ENCODE measurements around the gene METTL6.

The METTL6 gene

DNA sequence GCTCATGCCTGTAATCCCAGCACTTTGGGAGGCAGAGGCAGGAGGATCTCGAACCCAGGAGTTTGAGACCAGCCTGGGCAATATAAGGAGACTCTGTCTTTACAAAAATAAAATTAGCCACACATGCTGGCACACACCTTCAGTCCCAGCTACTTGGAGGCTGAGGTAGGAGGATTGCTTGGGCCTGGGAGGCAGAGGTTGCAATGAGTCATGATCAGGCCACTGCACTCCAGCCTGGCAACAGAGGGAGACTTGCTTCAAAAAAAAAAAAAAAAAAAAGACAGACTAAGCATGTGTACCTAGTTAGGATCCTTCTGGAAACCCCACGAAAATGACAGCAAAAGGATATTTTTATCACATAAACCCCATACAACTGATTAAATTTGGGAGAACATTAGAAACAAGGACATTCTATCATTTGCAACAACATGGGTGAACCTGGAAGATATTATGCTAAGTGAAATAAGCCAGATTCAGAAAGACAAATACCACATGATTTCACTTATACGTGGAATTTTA, 44.9 kb downstream of the METTL6 start:
- no peak for DNase-seq
- Histone ChIP-seq H3K18ac (ENCODE audit: low read length) (no peak overlapping the region), H2AFZ (ENCODE audit: insufficient read depth, low read length, poor library complexity) (no peak overlapping the region), H4K8ac (ENCODE audit: low read depth, low read length) (no peak overlapping the region), H3K36me3 (ENCODE audit: control insufficient read depth in 1 of 2, insufficient read depth in 2 of 2, low read length in 2 of 2) (no peaks in the 10 kb centered on the region), H4K91ac (ENCODE audit: low read depth, low read length) (no peak overlapping the region), H3K23ac (ENCODE audit: low read length) (no peak overlapping the region), H3K4me1 (ENCODE audit: control insufficient read depth in 1 of 2, insufficient read depth in 2 of 2, low read length in 2 of 2) (peaks cover 2 to 3% of the 10 kb centered on the region in 2 experiments), H2BK120ac (ENCODE audit: insufficient read depth, low read length, poor library complexity) (no peak overlapping the region), H2BK5ac (ENCODE audit: low read depth, low read length, poor library complexity) (no peak overlapping the region), H2BK12ac (ENCODE audit: low read length) (no peak overlapping the region), H3K79me1 (ENCODE audit: low read length) (peaks cover 2% of the 10 kb centered on the region), H3K14ac (ENCODE audit: low read length) (no peak overlapping the region), H3K4ac (ENCODE audit: low read depth, low read length) (no peak overlapping the region), H3K4me3 (ENCODE audit: low read depth, low read length) (no peak overlapping the region), H4K12ac (ENCODE audit: low read depth, low read length) (no peak overlapping the region), H3K27ac (ENCODE audit: low read depth, low read length) (no peak overlapping the region), H3K9ac (ENCODE audit: low read length) (no peak overlapping the region), H3K27me3 (ENCODE audit: insufficient read depth, low read length) (no peaks in the 10 kb centered on the region), H3K9me3 (ENCODE audit: insufficient read depth, low read depth, low read length) (no peaks in the 10 kb centered on the region), H3K4me2 (ENCODE audit: low read length) (no peak overlapping the region), H2AK5ac (ENCODE audit: low read length) (no peak overlapping the region), H3K79me2 (ENCODE audit: control insufficient read depth, insufficient read depth, low read length, poor library complexity) (no peaks in the 10 kb centered on the region)
- WGBS (ENCODE audit: extremely low coverage, insufficient coverage, insufficient read length): no CpG with 5 or more reads among the region's 3 CpGs

DNA sequence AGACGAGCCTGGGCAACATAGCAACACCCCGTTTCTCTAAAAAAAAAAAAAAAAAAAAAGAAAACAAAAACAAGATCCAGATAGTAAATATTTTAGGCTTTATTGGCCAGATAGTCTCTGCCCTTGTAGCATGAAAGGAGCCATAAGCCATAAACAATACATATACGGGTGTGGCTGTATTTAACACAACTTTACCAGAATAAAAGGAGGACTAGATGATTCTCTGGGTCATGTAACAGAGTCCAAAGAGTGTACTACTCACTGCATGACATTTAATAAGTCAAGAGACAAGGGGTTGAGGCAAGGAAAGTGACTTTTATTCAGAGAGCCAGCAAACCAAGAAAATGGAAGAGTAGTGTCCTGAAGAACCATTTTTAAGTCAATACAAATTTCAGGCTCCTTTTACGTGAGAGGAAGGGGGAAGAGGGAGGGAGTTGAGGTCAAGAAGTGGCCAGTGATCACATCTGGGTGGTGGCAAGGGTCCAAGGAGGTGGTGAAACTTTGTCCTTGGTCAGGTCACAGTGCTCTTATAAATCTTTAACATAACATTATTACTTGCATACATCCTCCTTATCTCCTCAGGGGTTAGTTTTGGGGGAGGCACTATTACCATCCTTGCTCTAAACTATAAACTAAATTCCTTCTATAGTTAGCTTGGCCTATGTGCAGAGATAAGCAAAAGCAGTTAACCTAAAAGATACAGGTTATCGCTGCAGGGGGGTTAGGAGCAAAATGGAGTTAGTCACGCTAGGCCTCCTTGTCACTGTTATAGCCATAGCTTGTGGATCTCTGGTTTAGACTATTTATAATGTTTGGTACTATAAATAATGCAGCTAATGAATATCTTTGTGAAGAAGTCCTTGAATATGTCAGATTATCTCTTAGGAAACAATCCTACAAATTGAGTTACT, 46.1 kb downstream of the METTL6 start:
- Histone ChIP-seq H3K27me3 (ENCODE audit: insufficient read depth, low read length) (no peaks in the 10 kb centered on the region), H4K91ac (ENCODE audit: low read depth, low read length) (no peak overlapping the region), H4K12ac (ENCODE audit: low read depth, low read length) (no peak overlapping the region), H3K23ac (ENCODE audit: low read length) (no peak overlapping the region), H2BK5ac (ENCODE audit: low read depth, low read length, poor library complexity) (no peak overlapping the region), H2AK5ac (ENCODE audit: low read length) (no peak overlapping the region), H3K79me2 (ENCODE audit: control insufficient read depth, insufficient read depth, low read length, poor library complexity) (no peaks in the 10 kb centered on the region), H3K9ac (ENCODE audit: low read length) (no peak overlapping the region), H3K4ac (ENCODE audit: low read depth, low read length) (no peak overlapping the region), H2AFZ (ENCODE audit: insufficient read depth, low read length, poor library complexity) (no peak overlapping the region), H3K36me3 (ENCODE audit: control insufficient read depth in 1 of 2, insufficient read depth in 2 of 2, low read length in 2 of 2) (no peaks in the 10 kb centered on the region), H3K27ac (ENCODE audit: low read depth, low read length) (no peak overlapping the region), H3K9me3 (ENCODE audit: insufficient read depth, low read depth, low read length) (no peaks in the 10 kb centered on the region), H3K4me2 (ENCODE audit: low read length) (no peak overlapping the region), H3K14ac (ENCODE audit: low read length) (no peak overlapping the region), H3K18ac (ENCODE audit: low read length) (no peak overlapping the region), H3K4me3 (ENCODE audit: low read depth, low read length) (no peak overlapping the region), H2BK120ac (ENCODE audit: insufficient read depth, low read length, poor library complexity) (no peak overlapping the region), H4K8ac (ENCODE audit: low read depth, low read length) (no peak overlapping the region), H2BK12ac (ENCODE audit: low read length) (no peak overlapping the region), H3K4me1 (ENCODE audit: control insufficient read depth in 1 of 2, insufficient read depth in 2 of 2, low read length in 2 of 2) (peaks cover 2 to 3% of the 10 kb centered on the region in 2 experiments), H3K79me1 (ENCODE audit: low read length) (peaks cover 2% of the 10 kb centered on the region)
- no CpG with 5 or more reads among the region's 6 CpGs for WGBS (ENCODE audit: extremely low coverage, insufficient coverage, insufficient read length)
- no peak for DNase-seq

DNA sequence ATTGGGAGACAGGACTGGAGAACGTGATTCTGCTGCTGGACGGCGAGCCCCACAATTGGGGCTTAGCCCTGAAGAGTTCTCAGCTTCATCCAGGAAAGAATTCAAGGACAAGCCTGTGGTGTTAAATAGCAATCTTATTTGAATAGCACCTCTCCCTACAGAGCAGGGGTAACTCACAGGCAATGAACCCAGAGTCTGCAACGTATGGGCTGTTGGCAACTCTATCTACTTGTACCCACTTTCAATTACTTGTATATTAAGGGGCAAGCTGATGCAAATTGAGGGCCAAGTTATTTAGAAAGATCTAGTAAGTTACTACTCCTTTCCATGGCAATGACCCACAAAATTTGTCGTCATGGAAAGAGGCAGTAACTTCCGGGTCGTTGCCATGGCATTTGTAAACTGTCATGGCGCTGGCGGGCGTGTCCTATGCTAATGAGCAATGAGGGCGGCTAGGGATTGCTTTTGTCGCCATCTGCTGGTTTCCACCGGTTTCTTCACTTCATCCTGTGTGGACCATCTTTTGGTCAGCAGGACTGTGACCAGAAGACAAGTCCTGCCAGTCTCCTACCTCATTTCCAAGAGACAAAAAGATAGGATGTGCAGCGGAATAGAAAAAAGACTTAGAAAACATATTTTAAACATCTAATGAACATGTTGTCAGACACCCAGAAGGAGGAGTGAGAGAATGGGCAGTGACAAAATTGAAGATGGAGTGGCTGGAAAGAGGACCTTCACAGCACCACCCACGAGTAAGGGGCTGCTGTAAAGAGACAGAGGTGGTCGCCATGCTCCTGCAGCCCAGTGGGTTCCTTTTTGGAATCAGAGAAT, 49.2 kb downstream of the METTL6 start:
- Histone ChIP-seq H2AFZ (ENCODE audit: insufficient read depth, low read length, poor library complexity) (peak overlapping the region; percentile 91), H3K4me3 (ENCODE audit: low read depth, low read length) (no peak overlapping the region), H3K14ac (ENCODE audit: low read length) (peak overlapping the region; percentile 7), H3K36me3 (ENCODE audit: control insufficient read depth in 1 of 2, insufficient read depth in 2 of 2, low read length in 2 of 2) (no peaks in the 10 kb centered on the region), H3K79me1 (ENCODE audit: low read length) (peaks cover 2% of the 10 kb centered on the region), H2BK5ac (ENCODE audit: low read depth, low read length, poor library complexity) (peak overlapping the region; percentile 22), H4K12ac (ENCODE audit: low read depth, low read length) (peak overlapping the region; percentile 27), H3K23ac (ENCODE audit: low read length) (no peak overlapping the region), H3K4me2 (ENCODE audit: low read length) (peak overlapping the region; percentile 49), H3K9me3 (ENCODE audit: insufficient read depth, low read depth, low read length) (no peaks in the 10 kb centered on the region), H3K27me3 (ENCODE audit: insufficient read depth, low read length) (no peaks in the 10 kb centered on the region), H4K8ac (ENCODE audit: low read depth, low read length) (peak overlapping the region; percentile 82), H3K27ac (ENCODE audit: low read depth, low read length) (no peak overlapping the region), H3K4ac (ENCODE audit: low read depth, low read length) (no peak overlapping the region), H2AK5ac (ENCODE audit: low read length) (no peak overlapping the region), H3K79me2 (ENCODE audit: control insufficient read depth, insufficient read depth, low read length, poor library complexity) (no peaks in the 10 kb centered on the region), H4K91ac (ENCODE audit: low read depth, low read length) (peak overlapping the region; percentile 78), H2BK12ac (ENCODE audit: low read length) (no peak overlapping the region), H2BK120ac (ENCODE audit: insufficient read depth, low read length, poor library complexity) (no peak overlapping the region), H3K9ac (ENCODE audit: low read length) (no peak overlapping the region), H3K18ac (ENCODE audit: low read length) (no peak overlapping the region), H3K4me1 (ENCODE audit: control insufficient read depth in 1 of 2, insufficient read depth in 2 of 2, low read length in 2 of 2) (peaks cover 2 to 3% of the 10 kb centered on the region in 2 experiments)
- DNase-seq: peak; percentile 95 to 97
- no CpG with 5 or more reads among the region's 16 CpGs for WGBS (ENCODE audit: extremely low coverage, insufficient coverage, insufficient read length)

DNA sequence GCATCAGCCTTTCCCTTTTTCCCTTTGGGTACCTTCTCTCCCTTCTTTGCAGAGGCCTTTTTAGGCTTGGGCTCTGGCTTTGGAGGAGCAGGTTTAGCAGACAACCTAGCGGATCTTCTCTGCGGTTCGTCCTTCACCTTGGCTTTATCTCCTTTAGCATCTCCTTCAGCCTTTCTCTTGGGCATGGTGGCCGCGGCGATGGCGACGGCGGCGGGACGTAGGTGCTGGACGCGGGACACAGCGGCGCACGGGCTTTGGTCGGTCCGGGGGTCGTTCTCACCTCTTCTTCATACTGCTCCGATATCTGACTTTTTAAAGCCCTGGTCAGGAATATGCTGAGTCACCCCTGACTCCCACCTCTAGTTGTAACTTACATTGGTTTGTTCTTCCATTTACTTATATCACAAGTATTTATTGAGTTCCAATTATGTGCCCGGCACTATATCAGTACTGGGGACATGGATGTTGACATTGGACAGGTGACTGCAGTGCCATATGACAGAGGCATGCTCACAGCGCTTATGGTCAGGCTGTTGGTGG, 51.8 kb downstream of the METTL6 start:
- H2BK120ac ChIP-seq (ENCODE audit: insufficient read depth, low read length, poor library complexity): peak overlapping the region; percentile 30
- H3K79me1 ChIP-seq (ENCODE audit: low read length): peaks cover 2% of the 10 kb centered on the region
- H3K4me3 ChIP-seq (ENCODE audit: low read depth, low read length): no peak overlapping the region
- no peaks in the 10 kb centered on the region for H3K27me3 ChIP-seq (ENCODE audit: insufficient read depth, low read length)
- H3K4ac ChIP-seq (ENCODE audit: low read depth, low read length): no peak overlapping the region
- no peaks in the 10 kb centered on the region for H3K79me2 ChIP-seq (ENCODE audit: control insufficient read depth, insufficient read depth, low read length, poor library complexity)
- no peak overlapping the region for H3K23ac ChIP-seq (ENCODE audit: low read length)
- peaks cover 3 to 4% of the 10 kb centered on the region in 2 experiments for H3K4me1 ChIP-seq (ENCODE audit: control insufficient read depth in 1 of 2, insufficient read depth in 2 of 2, low read length in 2 of 2)
- H3K18ac ChIP-seq (ENCODE audit: low read length): no peak overlapping the region
- no peaks in the 10 kb centered on the region for H3K9me3 ChIP-seq (ENCODE audit: insufficient read depth, low read depth, low read length)
- H3K14ac ChIP-seq (ENCODE audit: low read length): no peak overlapping the region
- no peak overlapping the region for H4K12ac ChIP-seq (ENCODE audit: low read depth, low read length)
- H2BK12ac ChIP-seq (ENCODE audit: low read length): peak overlapping the region; percentile 30
- no peak overlapping the region for H4K8ac ChIP-seq (ENCODE audit: low read depth, low read length)
- H4K91ac ChIP-seq (ENCODE audit: low read depth, low read length): peak overlapping the region; percentile 22
- no peaks in the 10 kb centered on the region for H3K36me3 ChIP-seq (ENCODE audit: control insufficient read depth in 1 of 2, insufficient read depth in 2 of 2, low read length in 2 of 2)
- H3K9ac ChIP-seq (ENCODE audit: low read length): no peak overlapping the region
- WGBS (ENCODE audit: extremely low coverage, insufficient coverage, insufficient read length): no CpG with 5 or more reads among the region's 22 CpGs
- no peak overlapping the region for H2AFZ ChIP-seq (ENCODE audit: insufficient read depth, low read length, poor library complexity)
- no peak overlapping the region for H3K4me2 ChIP-seq (ENCODE audit: low read length)
- H3K27ac ChIP-seq (ENCODE audit: low read depth, low read length): no peak overlapping the region
- H2BK5ac ChIP-seq (ENCODE audit: low read depth, low read length, poor library complexity): no peak overlapping the region
- no peak for DNase-seq
- no peak overlapping the region for H2AK5ac ChIP-seq (ENCODE audit: low read length)

Data from trophoblast cell (in vitro differentiated cells and primary cell).